ENCODE results near the gene SERBP1.
A peak's percentile ranks its signal among the peaks of the same experiment; 100 is the strongest.
"Not testable (repeated sequence)": the region's sequence is repeated elsewhere in the genome, so short reads cannot be mapped to it uniquely, and the experiment has no call there.

SERBP1 gene

GRCh38 chr1:67431869-67432578, 1.8 kb upstream of the SERBP1 start:
- Mint-ChIP-seq H3K9me3 (no peaks in the 10 kb centered on the region), H3K27ac (peak overlapping the region; percentile 74), H3K27me3 (no peaks in the 10 kb centered on the region), H3K4me3 (peak overlapping the region; percentile 77), H3K36me3 (peaks cover 6% of the 10 kb centered on the region), H3K4me1 (peaks cover 30% of the 10 kb centered on the region)
- ATAC-seq (ENCODE audit: low read depth) = no peak
- no peak for DNase-seq (ENCODE audit: low spot score in 2 of 2)

- DNase-seq (ENCODE audit: low spot score in 2 of 2) = no peak
- no peak for ATAC-seq (ENCODE audit: low read depth)
- peaks cover 7% of the 10 kb centered on the region for H3K36me3 Mint-ChIP-seq
- no peaks in the 10 kb centered on the region for H3K27me3 Mint-ChIP-seq
- no peaks in the 10 kb centered on the region for H3K9me3 Mint-ChIP-seq
- H3K4me1 Mint-ChIP-seq = peaks cover 31% of the 10 kb centered on the region
- H3K4me3 Mint-ChIP-seq = peak overlapping the region; percentile 94
- peak overlapping the region; percentile 99 for H3K27ac Mint-ChIP-seq
Observed at GRCh38 chr1:67431156-67431765, 1.1 kb upstream of the SERBP1 start.

GRCh38 chr1:67429528-67430357, 459 bp downstream of the SERBP1 start:
- Mint-ChIP-seq H3K36me3 (peaks cover 11% of the 10 kb centered on the region), H3K4me3 (peak overlapping the region; percentile 94), H3K9me3 (no peaks in the 10 kb centered on the region), H3K27me3 (no peaks in the 10 kb centered on the region), H3K27ac (peak overlapping the region; percentile 99), H3K4me1 (peaks cover 31% of the 10 kb centered on the region)
- ATAC-seq (ENCODE audit: low read depth) = peak; percentile 6
- peak in 1 of 2 donors; percentile 11 for DNase-seq (ENCODE audit: low spot score in 2 of 2)

GRCh38 chr1:67429011-67429527, 1.1 kb downstream of the SERBP1 start:
- Mint-ChIP-seq H3K36me3 (peaks cover 15% of the 10 kb centered on the region), H3K27ac (peak overlapping the region; percentile 99), H3K9me3 (no peaks in the 10 kb centered on the region), H3K4me1 (peaks cover 29% of the 10 kb centered on the region), H3K27me3 (no peaks in the 10 kb centered on the region), H3K4me3 (peak overlapping the region; percentile 94)
- ATAC-seq (ENCODE audit: low read depth) (no peak), DNase-seq (ENCODE audit: low spot score in 2 of 2) (peak in 1 of 2 donors; percentile 19)

- H3K4me1 Mint-ChIP-seq = peaks cover 23% of the 10 kb centered on the region
- no peaks in the 10 kb centered on the region for H3K9me3 Mint-ChIP-seq
- H3K4me3 Mint-ChIP-seq = peak overlapping the region; percentile 94
- peak overlapping the region; percentile 99 for H3K27ac Mint-ChIP-seq
- ATAC-seq (ENCODE audit: low read depth) = no peak
- H3K27me3 Mint-ChIP-seq = no peaks in the 10 kb centered on the region
- DNase-seq (ENCODE audit: low spot score in 2 of 2) = no peak
- H3K36me3 Mint-ChIP-seq = peaks cover 16% of the 10 kb centered on the region
Observed at GRCh38 chr1:67427947-67428346, 2.3 kb downstream of the SERBP1 start.

- no peaks in the 10 kb centered on the region for H3K9me3 Mint-ChIP-seq
- H3K27me3 Mint-ChIP-seq = no peaks in the 10 kb centered on the region
- peak overlapping the region; percentile 94 for H3K4me3 Mint-ChIP-seq
- H3K36me3 Mint-ChIP-seq = peaks cover 21% of the 10 kb centered on the region
- no peak for ATAC-seq (ENCODE audit: low read depth)
- no peak for DNase-seq (ENCODE audit: low spot score in 2 of 2)
- H3K27ac Mint-ChIP-seq = peak overlapping the region; percentile 99
- H3K4me1 Mint-ChIP-seq = peaks cover 23% of the 10 kb centered on the region
Observed at GRCh38 chr1:67427465-67427864, 2.7 kb downstream of the SERBP1 start.

- H3K27ac Mint-ChIP-seq = no peak overlapping the region
- H3K4me1 Mint-ChIP-seq = no peaks in the 10 kb centered on the region
- no peak overlapping the region for H3K4me3 Mint-ChIP-seq
Observed at GRCh38 chr1:67420835-67421492, 9.2 kb downstream of the SERBP1 start.

GRCh38 chr1:67418839-67419586, 11.2 kb downstream of the SERBP1 start:
- no peak for DNase-seq (ENCODE audit: low spot score in 2 of 2)
- Mint-ChIP-seq H3K4me3 (no peak overlapping the region), H3K4me1 (no peaks in the 10 kb centered on the region), H3K27me3 (no peaks in the 10 kb centered on the region), H3K9me3 (no peaks in the 10 kb centered on the region), H3K27ac (peak overlapping the region; percentile 50), H3K36me3 (peaks cover 34% of the 10 kb centered on the region)
- ATAC-seq (ENCODE audit: low read depth) = no peak

More at GRCh38 chr1:67420835-67421492, 9.2 kb downstream of the SERBP1 start:
- no peak for ATAC-seq (ENCODE audit: low read depth)
- no peaks in the 10 kb centered on the region for H3K27me3 Mint-ChIP-seq
- no peaks in the 10 kb centered on the region for H3K9me3 Mint-ChIP-seq
- no peak for DNase-seq (ENCODE audit: low spot score in 2 of 2)
- peaks cover 31% of the 10 kb centered on the region for H3K36me3 Mint-ChIP-seq

GRCh38 chr1:67417733-67418132, 12.5 kb downstream of the SERBP1 start:
- not testable (repeated sequence) for H3K9me3 Mint-ChIP-seq; DNase-seq (ENCODE audit: low spot score in 2 of 2); H3K27me3 Mint-ChIP-seq; H3K4me1 Mint-ChIP-seq; H3K4me3 Mint-ChIP-seq
- Mint-ChIP-seq H3K27ac (peak overlapping the region; percentile 78), H3K36me3 (peaks cover 32% of the 10 kb centered on the region)
- ATAC-seq (ENCODE audit: low read depth) = peak; percentile 47

- H3K4me3 Mint-ChIP-seq = no peak overlapping the region
- DNase-seq (ENCODE audit: low spot score in 2 of 2) (no peak), ATAC-seq (ENCODE audit: low read depth) (no peak)
- H3K36me3 Mint-ChIP-seq = peaks cover 18% of the 10 kb centered on the region
- no peaks in the 10 kb centered on the region for H3K9me3 Mint-ChIP-seq
- no peaks in the 10 kb centered on the region for H3K27me3 Mint-ChIP-seq
- H3K4me1 Mint-ChIP-seq = no peaks in the 10 kb centered on the region
- no peak overlapping the region for H3K27ac Mint-ChIP-seq
Observed at GRCh38 chr1:67415041-67415440, 15.2 kb downstream of the SERBP1 start.

- H3K36me3 Mint-ChIP-seq = peaks cover 17% of the 10 kb centered on the region
Observed at GRCh38 chr1:67414574-67414973, 15.6 kb downstream of the SERBP1 start.

GRCh38 chr1:67413101-67413500, 17.1 kb downstream of the SERBP1 start:
- peaks cover 15% of the 10 kb centered on the region for H3K36me3 Mint-ChIP-seq
- not testable (repeated sequence) for H3K4me1 Mint-ChIP-seq; H3K27me3 Mint-ChIP-seq; ATAC-seq (ENCODE audit: low read depth); DNase-seq (ENCODE audit: low spot score in 2 of 2); H3K27ac Mint-ChIP-seq; H3K9me3 Mint-ChIP-seq; H3K4me3 Mint-ChIP-seq

More at GRCh38 chr1:67414574-67414973, 15.6 kb downstream of the SERBP1 start:
- Mint-ChIP-seq H3K4me3 (no peak overlapping the region), H3K4me1 (no peaks in the 10 kb centered on the region), H3K27me3 (no peaks in the 10 kb centered on the region), H3K9me3 (no peaks in the 10 kb centered on the region), H3K27ac (no peak overlapping the region)
- DNase-seq (ENCODE audit: low spot score in 2 of 2) = no peak
- ATAC-seq (ENCODE audit: low read depth) = no peak

- no peak overlapping the region for H3K4me3 Mint-ChIP-seq
- H3K4me1 Mint-ChIP-seq = no peaks in the 10 kb centered on the region
- DNase-seq (ENCODE audit: low spot score in 2 of 2) (no peak), ATAC-seq (ENCODE audit: low read depth) (no peak)
- peaks cover 6% of the 10 kb centered on the region for H3K36me3 Mint-ChIP-seq
- no peak overlapping the region for H3K27ac Mint-ChIP-seq
- H3K9me3 Mint-ChIP-seq = no peaks in the 10 kb centered on the region
- H3K27me3 Mint-ChIP-seq = no peaks in the 10 kb centered on the region
Observed at GRCh38 chr1:67408148-67408547, 22.1 kb downstream of the SERBP1 start.

Measured in memory B cell (primary cell).